B cell (primary cell): Measurements from ENCODE around the gene VPS26C. TPM values are rescaled to one million over a fixed set of nuclear protein-coding genes. Genes with fewer than 3 reads are reported as not detected.

Source experiments
- ATAC-seq: fragments of 200-7000 bp; cut with Tn5 transposase; one replicate; pipeline ENCODE4 v1.10.0; 2021; ENCODE audit warnings: low read depth, mild to moderate bottlenecking, moderate number of reproducible peaks, moderate library complexity
- CTCF ChIA-PET: fragments of 350-600 bp; sonication (Branson Sonifier 250); formaldehyde crosslinking; loops from one replicate; lab custom pipeline; 2021; ENCODE audit warnings: antibody characterized with exemption, inconsistent platforms; lab: Charles Lee
- POLR2A ChIA-PET: fragments of 350-600 bp; sonication (Branson Sonifier 250); formaldehyde crosslinking; loops from one replicate; lab custom pipeline; 2021; ENCODE audit warnings: antibody characterized with exemption; lab: Charles Lee
- DNase-seq: peaks from one replicate; pipeline ENCODE4 v3.0.0; 2013
- H2AFZ ChIP-seq: 2 replicates; pipeline ENCODE4 v1.6.1; 2012; ENCODE audit warnings: mild to moderate bottlenecking, low read depth, low read length; ENCODE audit not compliant: insufficient read depth, poor library complexity, severe bottlenecking
- H3K27ac ChIP-seq, 2 donors: 1 replicate in 1 of 2; 2 replicates in 1 of 2; pipeline ENCODE4 v1.5.1; 2012 to 2013; ENCODE audit warnings: low read length in 2 of 2, mild to moderate bottlenecking in 2 of 2, moderate library complexity in 1 of 2
- H3K27me3 ChIP-seq, 4 experiments: fragments of 200-600 bp in 1 of 4; sonication (generic) in 1 of 4; replicated peaks in 1 of 4; 1 replicate in 2 of 4; 2 replicates in 2 of 4; pipeline versions ENCODE4 v1.6.1 to v1.7.0; 2013 to 2016; ENCODE audit warnings: low read length in 3 of 4, mild to moderate bottlenecking in 2 of 4, mixed read lengths in 1 of 4, moderate library complexity in 1 of 4; ENCODE audit not compliant: insufficient read depth in 4 of 4, control insufficient read depth in 3 of 4; ENCODE audit errors: control extremely low read depth in 1 of 4
- H3K36me3 ChIP-seq, 2 experiments: replicated peaks in 1 of 2; 1 replicate in 1 of 2; 2 replicates in 1 of 2; pipeline versions ENCODE4 v1.6.1 to v1.7.1; 2013; ENCODE audit warnings: low read length in 1 of 2; ENCODE audit not compliant: insufficient read depth in 2 of 2, control insufficient read depth in 1 of 2; ENCODE audit errors: control extremely low read depth in 1 of 2, extremely low read depth in 1 of 2
- H3K4me1 ChIP-seq, 2 donors: fragments of 200-600 bp in 1 of 2; sonication (generic) in 1 of 2; 1 replicate in 1 of 2; 2 replicates in 1 of 2; pipeline versions ENCODE4 v1.5.1 to v1.6.1; 2013 to 2017; ENCODE audit warnings: low read length in 2 of 2; ENCODE audit not compliant: control insufficient read depth in 2 of 2, insufficient read depth in 2 of 2
- H3K4me2 ChIP-seq: replicated peaks from 2 replicates; pipeline ENCODE3; 2012; ENCODE audit warnings: mild to moderate bottlenecking, low read depth, low read length; ENCODE audit not compliant: poor library complexity, severe bottlenecking
- H3K4me3 ChIP-seq, 5 experiments: fragments of 200-600 bp in 1 of 5; sonication (generic) in 1 of 5; 1 replicate in 3 of 5; 2 replicates in 2 of 5; pipeline versions ENCODE4 v1.5.1 to v1.7.0; 2011 to 2016; ENCODE audit warnings: low read length in 4 of 5, mild to moderate bottlenecking in 4 of 5, low read depth in 2 of 5, control low read depth in 1 of 5, moderate library complexity in 1 of 5; ENCODE audit not compliant: insufficient read depth in 1 of 5; ENCODE audit errors: control extremely low read depth in 1 of 5, extremely low read depth in 1 of 5
- H3K79me2 ChIP-seq: fragments of 200-600 bp; sonication (generic); one replicate; pipeline ENCODE4 v1.6.0; 2016; ENCODE audit warnings: low read length; ENCODE audit not compliant: control insufficient read depth, insufficient read depth
- H3K9ac ChIP-seq: fragments of 200-600 bp; sonication (generic); 2 replicates; pipeline ENCODE4 v1.6.1; 2017; ENCODE audit warnings: mild to moderate bottlenecking, low read length, moderate library complexity
- H3K9me3 ChIP-seq, 3 donors: one replicate each; pipeline versions ENCODE4 v1.6.1 to v1.7.1; 2013; ENCODE audit warnings: low read length in 2 of 3; ENCODE audit not compliant: control insufficient read depth in 2 of 3, insufficient read depth in 1 of 3; ENCODE audit errors: control extremely low read depth in 1 of 3
- H4K20me1 ChIP-seq: 2 replicates; pipeline ENCODE4 v1.6.0; 2012; ENCODE audit warnings: mild to moderate bottlenecking, low read length; ENCODE audit not compliant: insufficient read depth, control insufficient read depth, poor library complexity, severe bottlenecking
- H3K27ac Mint-ChIP-seq: one replicate; pipeline ENCODE4 v1.8.0; 2021; ENCODE audit warnings: mixed read lengths
- H3K27me3 Mint-ChIP-seq: one replicate; pipeline ENCODE4 v1.8.0; 2021; ENCODE audit warnings: mixed read lengths
- H3K4me1 Mint-ChIP-seq: one replicate; pipeline ENCODE4 v1.8.0; 2021; ENCODE audit warnings: mixed read lengths
- H3K4me3 Mint-ChIP-seq: one replicate; pipeline ENCODE4 v1.8.0; 2021; ENCODE audit warnings: mixed read lengths
- H3K9me3 Mint-ChIP-seq: one replicate; pipeline ENCODE4 v1.8.0; 2022; ENCODE audit warnings: mixed read lengths; ENCODE audit not compliant: insufficient read depth
- EZH2 ChIP-seq: IDR thresholded peaks from 2 replicates; pipeline ENCODE4 v1.6.1; 2012; ENCODE audit warnings: borderline replicate concordance, low read depth, mild to moderate bottlenecking, moderate library complexity, low read length; ENCODE audit not compliant: insufficient read depth, poor library complexity, severe bottlenecking
- WGBS: methylation state at CpG from one replicate; pipeline ENCODE4 v1.1.5; 2013; ENCODE audit warnings: missing lambda C conversion rate; ENCODE audit not compliant: insufficient coverage; 5-methylcytosine and 5-hydroxymethylcytosine counted together
- intact Hi-C: fragments of 100-400 bp; cut with micrococcal nuclease; formaldehyde crosslinking; loops from one replicate; pipeline ENCODE4 v1.10.0; 2022
- polyA plus RNA-seq: library from polyadenylated mRNA; depleted of rRNA; stranded (reverse); fragments of >200 nt; gene quantifications from 2 replicates; pipeline ENCODE4 v1.2.3, GENCODE V29; 2012
- total RNA-seq, 2 donors: library from RNA; stranded (reverse); fragments of 120-200 nt in 1 of 2; gene quantifications; 1 replicate in 1 of 2; 2 replicates in 1 of 2; pipeline versions ENCODE4 v1.2.3 to v1.2.4, GENCODE V29; 2013 to 2022
- TF ChIP-seq, protein P1 (sequence below): fragments of 200-600 bp; IDR thresholded peaks from one replicate; pipeline ENCODE4 v1.8.0; 2022; ENCODE audit warnings: antibody characterized with exemption, mild to moderate bottlenecking

The VPS26C gene
- total and polyA plus RNA-seq, 2 donors (not counting 1 experiment from before 2014, with no cell fraction given) = 34.3 to 58.6 TPM

DNA sequence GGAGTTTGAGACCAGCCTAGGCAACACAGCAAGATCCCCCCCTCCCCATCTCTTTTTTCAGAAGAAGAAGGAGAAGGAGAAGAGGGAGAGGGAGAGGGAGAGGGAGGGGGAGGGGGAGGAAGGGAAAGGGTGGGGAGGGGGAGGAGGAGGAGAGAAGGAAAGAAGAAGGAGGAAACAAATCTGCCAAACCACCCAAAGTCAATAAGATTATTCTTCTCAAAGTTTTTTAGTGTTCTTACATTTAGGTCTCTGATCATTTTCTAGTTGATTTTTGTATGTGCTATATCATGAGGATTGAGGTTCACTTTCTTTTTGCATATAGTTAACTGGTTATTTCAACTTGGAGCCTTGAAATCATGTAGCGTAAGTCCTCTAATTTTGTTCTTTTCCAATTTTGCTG lies 56.3 kb downstream of the VPS26C start:
- Histone ChIP-seq H3K36me3 (no peaks in the 10 kb centered on the region), H3K4me1 (peaks cover 27 to 34% of the 10 kb centered on the region in 2 donors), H3K9ac (no peak overlapping the region), H3K27ac (no peak overlapping the region), H3K4me3 (no peak overlapping the region), H2AFZ (no peak overlapping the region), H4K20me1 (no peaks in the 10 kb centered on the region), H3K4me2 (no peak overlapping the region), H3K27me3 (no peaks in the 10 kb centered on the region), H3K79me2 (no peaks in the 10 kb centered on the region), H3K9me3 (peaks cover 0 to 4% (median 0%) of the 10 kb centered on the region in 3 donors)
- TF ChIP-seq EZH2 = no peak
- TF ChIP-seq, protein P1, sequence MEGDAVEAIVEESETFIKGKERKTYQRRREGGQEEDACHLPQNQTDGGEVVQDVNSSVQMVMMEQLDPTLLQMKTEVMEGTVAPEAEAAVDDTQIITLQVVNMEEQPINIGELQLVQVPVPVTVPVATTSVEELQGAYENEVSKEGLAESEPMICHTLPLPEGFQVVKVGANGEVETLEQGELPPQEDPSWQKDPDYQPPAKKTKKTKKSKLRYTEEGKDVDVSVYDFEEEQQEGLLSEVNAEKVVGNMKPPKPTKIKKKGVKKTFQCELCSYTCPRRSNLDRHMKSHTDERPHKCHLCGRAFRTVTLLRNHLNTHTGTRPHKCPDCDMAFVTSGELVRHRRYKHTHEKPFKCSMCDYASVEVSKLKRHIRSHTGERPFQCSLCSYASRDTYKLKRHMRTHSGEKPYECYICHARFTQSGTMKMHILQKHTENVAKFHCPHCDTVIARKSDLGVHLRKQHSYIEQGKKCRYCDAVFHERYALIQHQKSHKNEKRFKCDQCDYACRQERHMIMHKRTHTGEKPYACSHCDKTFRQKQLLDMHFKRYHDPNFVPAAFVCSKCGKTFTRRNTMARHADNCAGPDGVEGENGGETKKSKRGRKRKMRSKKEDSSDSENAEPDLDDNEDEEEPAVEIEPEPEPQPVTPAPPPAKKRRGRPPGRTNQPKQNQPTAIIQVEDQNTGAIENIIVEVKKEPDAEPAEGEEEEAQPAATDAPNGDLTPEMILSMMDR = no peak
- no peak for ATAC-seq
- no peak overlapping the region for H3K27ac Mint-ChIP-seq
- POLR2A ChIA-PET = no interaction called here
- peaks cover 40% of the 10 kb centered on the region for H3K4me1 Mint-ChIP-seq
- peaks cover 2% of the 10 kb centered on the region for H3K9me3 Mint-ChIP-seq
- WGBS = no CpG with 5 or more reads among the region's 1 CpG
- H3K27me3 Mint-ChIP-seq = no peaks in the 10 kb centered on the region
- intact Hi-C loops = no loop called here
- no peak overlapping the region for H3K4me3 Mint-ChIP-seq
- DNase-seq = no peak
- CTCF ChIA-PET = no interaction called here

DNA sequence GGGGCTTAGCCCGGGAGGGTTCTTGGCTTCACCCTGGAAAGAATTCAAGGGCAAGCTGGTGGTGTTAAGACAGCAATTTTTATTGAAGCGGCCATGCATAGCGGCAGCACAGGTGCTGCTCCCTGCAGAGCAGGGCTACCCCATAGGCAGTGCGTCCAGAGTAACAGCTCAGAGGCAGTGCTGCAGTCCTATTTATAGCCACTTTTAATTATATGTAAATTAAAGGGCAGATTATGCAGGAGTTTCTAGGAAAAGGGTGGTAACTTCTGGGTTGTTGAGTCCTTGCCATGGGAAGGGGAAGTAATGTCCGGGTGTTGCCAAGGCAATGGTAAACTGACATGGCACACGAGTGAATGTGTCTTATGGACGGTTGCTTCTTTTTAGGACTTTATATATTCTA lies 57.0 kb downstream of the VPS26C start:
- Mint-ChIP-seq H3K4me3 (no peak overlapping the region), H3K9me3 (peaks cover 2% of the 10 kb centered on the region), H3K27me3 (no peaks in the 10 kb centered on the region), H3K27ac (no peak overlapping the region), H3K4me1 (peaks cover 40% of the 10 kb centered on the region)
- intact Hi-C loops = no loop called here
- DNase-seq (peak; percentile 34), ATAC-seq (no peak)
- no peak for TF ChIP-seq EZH2
- TF ChIP-seq, protein P1 = no peak
- Histone ChIP-seq H3K9ac (no peak overlapping the region), H3K4me1 (peaks cover 27 to 34% of the 10 kb centered on the region in 2 donors), H3K9me3 (peaks cover 0 to 4% (median 0%) of the 10 kb centered on the region in 3 donors), H3K79me2 (no peaks in the 10 kb centered on the region), H3K36me3 (no peaks in the 10 kb centered on the region), H4K20me1 (no peaks in the 10 kb centered on the region), H3K4me2 (no peak overlapping the region), H3K27ac (no peak overlapping the region), H3K27me3 (no peaks in the 10 kb centered on the region), H2AFZ (no peak overlapping the region), H3K4me3 (no peak overlapping the region)
- WGBS = 74% methylated on average over 4 of the region's 7 CpGs
- ChIA-PET POLR2A (no interaction called here), CTCF (no interaction called here)
